ENCODE results near the gene CMTM6.

GRCh38 chr3:32511005-32511404 lies 8.4 kb upstream of the CMTM6 start:
- TF ChIP-seq, protein P1, sequence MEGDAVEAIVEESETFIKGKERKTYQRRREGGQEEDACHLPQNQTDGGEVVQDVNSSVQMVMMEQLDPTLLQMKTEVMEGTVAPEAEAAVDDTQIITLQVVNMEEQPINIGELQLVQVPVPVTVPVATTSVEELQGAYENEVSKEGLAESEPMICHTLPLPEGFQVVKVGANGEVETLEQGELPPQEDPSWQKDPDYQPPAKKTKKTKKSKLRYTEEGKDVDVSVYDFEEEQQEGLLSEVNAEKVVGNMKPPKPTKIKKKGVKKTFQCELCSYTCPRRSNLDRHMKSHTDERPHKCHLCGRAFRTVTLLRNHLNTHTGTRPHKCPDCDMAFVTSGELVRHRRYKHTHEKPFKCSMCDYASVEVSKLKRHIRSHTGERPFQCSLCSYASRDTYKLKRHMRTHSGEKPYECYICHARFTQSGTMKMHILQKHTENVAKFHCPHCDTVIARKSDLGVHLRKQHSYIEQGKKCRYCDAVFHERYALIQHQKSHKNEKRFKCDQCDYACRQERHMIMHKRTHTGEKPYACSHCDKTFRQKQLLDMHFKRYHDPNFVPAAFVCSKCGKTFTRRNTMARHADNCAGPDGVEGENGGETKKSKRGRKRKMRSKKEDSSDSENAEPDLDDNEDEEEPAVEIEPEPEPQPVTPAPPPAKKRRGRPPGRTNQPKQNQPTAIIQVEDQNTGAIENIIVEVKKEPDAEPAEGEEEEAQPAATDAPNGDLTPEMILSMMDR (IDR thresholded peaks at IDR 0.05; ENCODE audit: low read length): no peak
- TF ChIP-seq EZH2 (optimal IDR thresholded peaks at IDR 0.05; ENCODE audit: low read depth, low read length): no peak
- no peak for TF ChIP-seq EZH2phosphoT487 (IDR thresholded peaks at IDR 0.05; ENCODE audit: low read length)
